Liver (tissue), 9 donors: ENCODE results near the gene LIPH. TPM values are rescaled to one million over a fixed set of nuclear protein-coding genes. Genes with fewer than 3 reads are reported as not detected.

Experiments
- DNase-seq: peaks from one replicate; pipeline ENCODE4 v3.0.0-alpha.2; 2017; ENCODE audit warnings: low spot score
- H3K27ac ChIP-seq, 2 donors: one replicate each; pipeline ENCODE4 v1.7.0; 2013; ENCODE audit warnings: inconsistent platforms in 2 of 2, low read length in 2 of 2, control low read depth in 1 of 2, low read depth in 1 of 2, mild to moderate bottlenecking in 1 of 2
- H3K27me3 ChIP-seq, 4 donors: one replicate each; pipeline versions ENCODE4 v1.6.1 to v1.7.0; 2013; ENCODE audit warnings: low read length in 3 of 4, inconsistent platforms in 1 of 4, mild to moderate bottlenecking in 1 of 4, moderate library complexity in 1 of 4; ENCODE audit not compliant: control insufficient read depth in 4 of 4, insufficient read depth in 4 of 4
- H3K36me3 ChIP-seq, 4 donors: one replicate each; pipeline versions ENCODE4 v1.6.1 to v1.7.0; 2013; ENCODE audit warnings: low read length in 3 of 4, mild to moderate bottlenecking in 3 of 4, low read depth in 1 of 4, moderate library complexity in 1 of 4; ENCODE audit not compliant: control insufficient read depth in 4 of 4, insufficient read depth in 3 of 4
- H3K4me1 ChIP-seq, 4 donors: one replicate each; pipeline versions ENCODE4 v1.6.1 to v1.7.0; 2013; ENCODE audit warnings: low read length in 3 of 4, mild to moderate bottlenecking in 3 of 4, moderate library complexity in 1 of 4; ENCODE audit not compliant: control insufficient read depth in 4 of 4, insufficient read depth in 4 of 4
- H3K4me3 ChIP-seq, 3 donors: one replicate each; pipeline versions ENCODE4 v1.6.1 to v1.7.0; 2013; ENCODE audit warnings: low read length in 3 of 3, control low read depth in 1 of 3, low read depth in 1 of 3, mild to moderate bottlenecking in 1 of 3
- H3K9ac ChIP-seq, 2 donors: one replicate each; pipeline ENCODE4 v1.7.0; 2013; ENCODE audit warnings: low read length in 2 of 2, mild to moderate bottlenecking in 2 of 2, moderate library complexity in 2 of 2, control low read depth in 1 of 2, low read depth in 1 of 2
- H3K9me3 ChIP-seq, 4 donors: one replicate each; pipeline versions ENCODE4 v1.6.1 to v1.7.0; 2013; ENCODE audit warnings: low read length in 3 of 4; ENCODE audit not compliant: control insufficient read depth in 4 of 4
- EGR1 ChIP-seq, 2 donors: IDR thresholded peaks; 2 replicates each; pipeline ENCODE4 v1.6.1; 2016 to 2018; ENCODE audit warnings: antibody characterized with exemption in 2 of 2, low read depth in 2 of 2
- FOXA1 ChIP-seq: IDR thresholded peaks from 2 replicates; pipeline ENCODE4 v1.6.1; 2016; ENCODE audit warnings: antibody characterized with exemption
- FOXA2 ChIP-seq: IDR thresholded peaks from 2 replicates; pipeline ENCODE4 v1.6.1; 2016; ENCODE audit warnings: antibody characterized with exemption
- GABPA ChIP-seq, 2 donors: IDR thresholded peaks in 1 of 2; conservative IDR thresholded peaks in 1 of 2; 2 replicates each; pipeline ENCODE4 v1.6.1; 2016; ENCODE audit warnings: antibody characterized with exemption in 2 of 2, mild to moderate bottlenecking in 1 of 2, moderate library complexity in 1 of 2
- HNF4A ChIP-seq, 2 donors: conservative IDR thresholded peaks; 2 replicates each; pipeline ENCODE4 v1.6.1; 2016; ENCODE audit warnings: antibody characterized with exemption in 2 of 2, mild to moderate bottlenecking in 2 of 2
- HNF4G ChIP-seq: IDR thresholded peaks from 2 replicates; pipeline ENCODE4 v1.6.1; 2016; ENCODE audit warnings: antibody characterized with exemption
- JUND ChIP-seq, 2 donors: IDR thresholded peaks; 2 replicates each; pipeline ENCODE4 v1.6.1; 2016; ENCODE audit warnings: antibody characterized with exemption in 2 of 2
- MAX ChIP-seq: IDR thresholded peaks from 2 replicates; pipeline ENCODE4 v1.6.1; 2016; ENCODE audit warnings: antibody characterized with exemption
- NR2F2 ChIP-seq: IDR thresholded peaks from 2 replicates; pipeline ENCODE4 v1.6.1; 2016; ENCODE audit warnings: antibody characterized with exemption
- RAD21 ChIP-seq, 2 donors: IDR thresholded peaks; 2 replicates each; pipeline ENCODE4 v1.6.1; 2016; ENCODE audit warnings: antibody characterized with exemption in 2 of 2, mild to moderate bottlenecking in 2 of 2
- RXRA ChIP-seq, 2 donors: IDR thresholded peaks; 2 replicates each; pipeline ENCODE4 v1.6.1; 2017 to 2018; ENCODE audit warnings: antibody characterized with exemption in 2 of 2, mild to moderate bottlenecking in 1 of 2
- SP1 ChIP-seq: IDR thresholded peaks from 2 replicates; pipeline ENCODE4 v1.6.1; 2018; ENCODE audit warnings: antibody characterized with exemption, mild to moderate bottlenecking
- TAF1 ChIP-seq: conservative IDR thresholded peaks from 2 replicates; pipeline ENCODE4 v1.6.1; 2016; ENCODE audit warnings: antibody characterized with exemption, mild to moderate bottlenecking
- YY1 ChIP-seq: IDR thresholded peaks from 2 replicates; pipeline ENCODE4 v1.6.1; 2016; ENCODE audit warnings: antibody characterized with exemption, mild to moderate bottlenecking
- ZBTB33 ChIP-seq: IDR thresholded peaks from 2 replicates; pipeline ENCODE4 v1.6.1; 2016; ENCODE audit warnings: antibody characterized with exemption
- WGBS: extraction: QIAGEN DNeasy Blood & Tissue Kit; methylation state at CpG from one replicate; pipeline ENCODE4 v1.1.7; 2013; 5-methylcytosine and 5-hydroxymethylcytosine counted together
- polyA plus RNA-seq, 2 donors: library from polyadenylated mRNA; stranded (reverse) in 1 of 2; unstranded in 1 of 2; fragments of 200-250 nt in 1 of 2; fragments of >200 nt in 1 of 2; fragmentation: Nextera tagmentation in 1 of 2; extraction: Ambion mirVana in 1 of 2; gene quantifications; one replicate each; pipeline versions ENCODE4 v1.2.1 to v1.2.3, GENCODE V29; 2013 to 2015
- total RNA-seq, 2 donors: library from RNA; depleted of rRNA; stranded (reverse); fragments of >200 nt; gene quantifications; one replicate each; pipeline ENCODE4 v1.2.3, GENCODE V29; 2014
- TF ChIP-seq, protein P1 (sequence below): fragments of 150-350 bp; IDR thresholded peaks from 2 replicates; pipeline ENCODE4 v1.5.1; 2017; ENCODE audit warnings: improper control_type of control experiment, low read depth, low read length; ENCODE audit not compliant: missing input control
- TF ChIP-seq, protein P2 (sequence below): IDR thresholded peaks from 2 replicates; pipeline ENCODE4 v1.6.1; 2016; ENCODE audit warnings: antibody characterized with exemption
- TF ChIP-seq, protein P3 (sequence below): IDR thresholded peaks from 2 replicates; pipeline ENCODE4 v1.6.1; 2016; ENCODE audit warnings: antibody characterized with exemption, mild to moderate bottlenecking
- donor health status: healthy.
- donor health status: healthy.
- donor health status: healthy.
- donor health status: healthy.
- donor health status: healthy.

The LIPH gene
- total and polyA plus RNA-seq, 4 donors, result under 0.01 to 0.23 (median 0.09) TPM; not detected in 1

DNA sequence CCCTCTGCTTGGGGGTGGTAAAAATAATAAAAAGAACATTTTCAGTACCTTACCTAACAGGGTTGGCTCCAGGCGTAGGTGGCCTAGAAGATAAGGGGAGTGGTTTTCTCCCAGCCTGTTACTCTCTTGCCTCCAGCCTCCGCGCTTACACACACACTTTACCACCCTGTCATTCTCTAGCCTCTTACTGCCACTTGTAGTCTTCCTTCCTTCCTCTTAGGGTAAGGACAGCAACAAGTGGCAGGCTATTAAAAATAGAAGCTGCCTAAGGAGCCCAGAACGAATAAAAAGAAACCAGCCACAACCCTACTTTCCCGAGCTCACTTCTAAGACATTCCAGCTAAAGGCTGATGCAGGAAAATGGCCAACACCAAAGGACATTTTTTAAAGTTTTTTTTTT, 9.6 kb upstream of the LIPH start:
- TF ChIP-seq EGR1 (IDR thresholded peaks at IDR 0.05; ENCODE audit: low read depth in 2 of 2) (no peak), GABPA (IDR thresholded peaks at IDR 0.05 in 1 of 2, conservative IDR thresholded peaks at IDR 0.05 in 1 of 2) (no peak), ZBTB33 (no peak), HNF4G (no peak), TAF1 (no peak), YY1 (no peak), JUND (IDR thresholded peaks at IDR 0.05) (no peak), NR2F2 (no peak), SP1 (no peak), HNF4A (conservative IDR thresholded peaks at IDR 0.05) (no peak), RXRA (IDR thresholded peaks at IDR 0.05) (no peak), MAX (no peak), FOXA2 (no peak), FOXA1 (no peak), RAD21 (IDR thresholded peaks at IDR 0.05) (no peak)
- TF ChIP-seq, protein P1, sequence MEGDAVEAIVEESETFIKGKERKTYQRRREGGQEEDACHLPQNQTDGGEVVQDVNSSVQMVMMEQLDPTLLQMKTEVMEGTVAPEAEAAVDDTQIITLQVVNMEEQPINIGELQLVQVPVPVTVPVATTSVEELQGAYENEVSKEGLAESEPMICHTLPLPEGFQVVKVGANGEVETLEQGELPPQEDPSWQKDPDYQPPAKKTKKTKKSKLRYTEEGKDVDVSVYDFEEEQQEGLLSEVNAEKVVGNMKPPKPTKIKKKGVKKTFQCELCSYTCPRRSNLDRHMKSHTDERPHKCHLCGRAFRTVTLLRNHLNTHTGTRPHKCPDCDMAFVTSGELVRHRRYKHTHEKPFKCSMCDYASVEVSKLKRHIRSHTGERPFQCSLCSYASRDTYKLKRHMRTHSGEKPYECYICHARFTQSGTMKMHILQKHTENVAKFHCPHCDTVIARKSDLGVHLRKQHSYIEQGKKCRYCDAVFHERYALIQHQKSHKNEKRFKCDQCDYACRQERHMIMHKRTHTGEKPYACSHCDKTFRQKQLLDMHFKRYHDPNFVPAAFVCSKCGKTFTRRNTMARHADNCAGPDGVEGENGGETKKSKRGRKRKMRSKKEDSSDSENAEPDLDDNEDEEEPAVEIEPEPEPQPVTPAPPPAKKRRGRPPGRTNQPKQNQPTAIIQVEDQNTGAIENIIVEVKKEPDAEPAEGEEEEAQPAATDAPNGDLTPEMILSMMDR, result no peak
- TF ChIP-seq, protein P2, sequence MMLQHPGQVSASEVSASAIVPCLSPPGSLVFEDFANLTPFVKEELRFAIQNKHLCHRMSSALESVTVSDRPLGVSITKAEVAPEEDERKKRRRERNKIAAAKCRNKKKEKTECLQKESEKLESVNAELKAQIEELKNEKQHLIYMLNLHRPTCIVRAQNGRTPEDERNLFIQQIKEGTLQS, result no peak
- TF ChIP-seq, protein P3, sequence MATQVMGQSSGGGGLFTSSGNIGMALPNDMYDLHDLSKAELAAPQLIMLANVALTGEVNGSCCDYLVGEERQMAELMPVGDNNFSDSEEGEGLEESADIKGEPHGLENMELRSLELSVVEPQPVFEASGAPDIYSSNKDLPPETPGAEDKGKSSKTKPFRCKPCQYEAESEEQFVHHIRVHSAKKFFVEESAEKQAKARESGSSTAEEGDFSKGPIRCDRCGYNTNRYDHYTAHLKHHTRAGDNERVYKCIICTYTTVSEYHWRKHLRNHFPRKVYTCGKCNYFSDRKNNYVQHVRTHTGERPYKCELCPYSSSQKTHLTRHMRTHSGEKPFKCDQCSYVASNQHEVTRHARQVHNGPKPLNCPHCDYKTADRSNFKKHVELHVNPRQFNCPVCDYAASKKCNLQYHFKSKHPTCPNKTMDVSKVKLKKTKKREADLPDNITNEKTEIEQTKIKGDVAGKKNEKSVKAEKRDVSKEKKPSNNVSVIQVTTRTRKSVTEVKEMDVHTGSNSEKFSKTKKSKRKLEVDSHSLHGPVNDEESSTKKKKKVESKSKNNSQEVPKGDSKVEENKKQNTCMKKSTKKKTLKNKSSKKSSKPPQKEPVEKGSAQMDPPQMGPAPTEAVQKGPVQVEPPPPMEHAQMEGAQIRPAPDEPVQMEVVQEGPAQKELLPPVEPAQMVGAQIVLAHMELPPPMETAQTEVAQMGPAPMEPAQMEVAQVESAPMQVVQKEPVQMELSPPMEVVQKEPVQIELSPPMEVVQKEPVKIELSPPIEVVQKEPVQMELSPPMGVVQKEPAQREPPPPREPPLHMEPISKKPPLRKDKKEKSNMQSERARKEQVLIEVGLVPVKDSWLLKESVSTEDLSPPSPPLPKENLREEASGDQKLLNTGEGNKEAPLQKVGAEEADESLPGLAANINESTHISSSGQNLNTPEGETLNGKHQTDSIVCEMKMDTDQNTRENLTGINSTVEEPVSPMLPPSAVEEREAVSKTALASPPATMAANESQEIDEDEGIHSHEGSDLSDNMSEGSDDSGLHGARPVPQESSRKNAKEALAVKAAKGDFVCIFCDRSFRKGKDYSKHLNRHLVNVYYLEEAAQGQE, result no peak
- no peak overlapping the region for H3K9ac ChIP-seq
- H3K9me3 ChIP-seq, result no peaks in the 10 kb centered on the region
- H3K4me3 ChIP-seq, result no peak overlapping the region
- DNase-seq, result no peak
- WGBS, result 64% methylated on average over 5 of the region's 5 CpGs
- no peaks in the 10 kb centered on the region for H3K36me3 ChIP-seq
- H3K27me3 ChIP-seq, result no peaks in the 10 kb centered on the region
- H3K4me1 ChIP-seq, result no peaks in the 10 kb centered on the region
- no peak overlapping the region for H3K27ac ChIP-seq
